NCI-H2107 treated with DMSO at 0.1 percent for 48 hours (cell line): ENCODE data around the gene SIK1.
"Not testable (repeated sequence)": the region's sequence is repeated elsewhere in the genome, so short reads cannot be mapped to it uniquely, and the experiment has no call there.

Experiments used
- DNase-seq: peaks from one replicate; lab custom pipeline; 2025; ENCODE audit not compliant: unreplicated experiment; lab: John Stamatoyannopoulos, UW

Gene SIK1

DNA sequence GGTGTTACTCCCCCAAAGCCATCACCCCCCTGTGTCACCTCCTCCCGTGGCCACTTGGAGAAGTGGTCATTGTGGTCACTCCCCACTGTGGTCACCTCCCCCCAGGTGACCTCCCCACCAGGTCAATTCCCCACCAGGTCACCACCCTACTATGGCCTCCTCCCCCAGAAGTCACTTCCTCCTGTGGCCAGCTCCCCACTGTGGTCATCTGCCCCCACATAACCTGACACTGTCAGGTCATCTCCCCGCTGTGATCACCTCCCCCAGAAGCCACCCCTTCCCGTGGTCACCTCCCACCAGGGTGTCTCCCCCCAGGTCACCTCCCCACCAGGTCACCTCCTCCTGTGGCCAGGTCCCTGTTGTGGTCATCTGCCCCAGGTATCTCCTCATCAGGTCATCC, 28.9 kb downstream of the SIK1 start:
- DNase-seq = not testable (repeated sequence)

DNA sequence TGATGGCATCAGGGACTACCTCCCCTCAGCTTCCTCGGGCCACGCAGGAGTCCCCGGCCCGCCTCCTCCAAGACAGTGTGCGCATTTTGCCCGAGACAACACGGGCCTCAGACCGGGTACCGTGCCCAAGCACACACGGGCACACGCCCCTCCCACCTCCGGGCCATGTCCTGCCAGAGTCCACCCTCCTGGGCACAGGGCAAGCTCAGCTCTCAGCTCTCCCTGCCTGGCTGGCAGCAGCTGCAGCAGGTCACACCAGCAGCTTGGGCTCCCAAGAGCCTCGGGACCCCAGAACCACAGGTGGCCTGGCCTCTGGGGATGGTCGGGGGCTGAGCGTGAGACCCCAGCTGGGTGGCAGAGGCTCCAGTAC, 29.5 kb downstream of the SIK1 start:
- DNase-seq = not testable (repeated sequence)

DNA sequence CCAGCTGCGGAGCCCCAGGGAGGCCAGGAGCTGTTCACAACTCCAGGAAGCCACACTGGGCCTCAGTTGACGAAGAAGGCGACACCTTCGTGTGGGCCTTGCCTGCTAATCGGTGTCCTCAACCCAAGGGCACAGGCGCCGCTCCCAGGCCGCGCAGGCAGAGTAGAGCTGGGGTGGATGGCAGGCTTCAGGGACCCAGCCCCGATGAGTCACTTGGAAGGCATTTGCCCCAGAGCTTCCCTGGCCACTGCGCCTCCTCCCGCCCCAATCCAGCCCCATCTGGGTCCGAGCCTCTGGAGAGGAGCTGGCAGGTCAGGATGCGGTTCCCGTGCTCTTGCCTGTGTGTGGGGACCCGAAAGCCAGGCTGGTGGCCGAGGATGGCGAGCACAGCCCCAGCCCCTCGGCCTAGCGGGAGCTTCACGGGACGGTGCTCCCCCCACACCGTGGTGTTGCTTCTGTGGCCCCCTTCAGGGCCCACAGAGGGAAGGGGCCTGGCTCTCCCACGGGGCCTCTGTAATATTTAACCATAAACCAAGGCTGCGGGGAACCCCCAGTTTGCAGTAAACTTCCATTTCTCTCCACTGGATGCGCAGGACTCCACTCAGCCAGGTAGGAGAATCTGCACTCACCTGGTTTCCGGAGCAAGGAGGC, 30.0 kb downstream of the SIK1 start:
- DNase-seq = not testable (repeated sequence)

DNA sequence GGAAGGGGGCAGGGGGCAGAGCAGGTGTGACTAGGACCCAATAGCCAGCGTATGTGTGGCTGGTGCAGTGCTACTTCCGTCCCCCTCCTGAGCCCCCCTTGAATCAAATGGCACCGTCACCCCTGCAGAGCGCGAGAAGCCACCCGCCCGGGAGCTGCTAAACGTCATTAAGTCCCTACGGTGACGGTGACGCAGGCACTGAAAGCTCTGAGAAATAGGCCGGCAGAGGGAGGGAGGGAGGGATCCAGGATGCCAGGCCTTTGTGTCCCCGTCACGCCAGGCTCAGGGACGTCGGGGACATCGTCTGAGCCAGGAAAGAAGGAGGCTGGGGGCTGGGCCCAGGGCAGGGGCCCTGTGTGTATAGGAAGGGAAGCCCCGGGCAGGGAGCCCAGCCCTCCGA, 43.6 kb downstream of the SIK1 start:
- DNase-seq = not testable (repeated sequence)

DNA sequence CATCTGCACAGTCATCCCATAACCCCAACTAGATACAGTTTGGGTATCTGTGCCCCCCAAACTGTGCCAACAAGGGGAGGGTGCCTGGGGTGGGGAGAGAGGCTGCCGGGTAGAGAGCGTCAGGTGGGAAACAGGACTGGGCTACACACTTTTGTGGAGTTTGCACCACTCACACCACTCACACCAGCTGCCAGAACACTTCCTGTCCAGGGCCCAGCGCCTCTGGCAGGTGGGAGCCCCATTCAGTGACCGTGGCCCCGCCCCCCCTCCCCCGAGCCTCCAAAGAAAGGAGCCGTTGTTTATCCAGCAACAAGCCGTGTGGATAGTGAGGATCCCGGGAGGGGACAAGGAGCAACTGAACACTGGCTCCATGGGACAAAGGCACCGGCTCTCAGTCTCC, 44.0 kb downstream of the SIK1 start:
- not testable (repeated sequence) for DNase-seq

DNA sequence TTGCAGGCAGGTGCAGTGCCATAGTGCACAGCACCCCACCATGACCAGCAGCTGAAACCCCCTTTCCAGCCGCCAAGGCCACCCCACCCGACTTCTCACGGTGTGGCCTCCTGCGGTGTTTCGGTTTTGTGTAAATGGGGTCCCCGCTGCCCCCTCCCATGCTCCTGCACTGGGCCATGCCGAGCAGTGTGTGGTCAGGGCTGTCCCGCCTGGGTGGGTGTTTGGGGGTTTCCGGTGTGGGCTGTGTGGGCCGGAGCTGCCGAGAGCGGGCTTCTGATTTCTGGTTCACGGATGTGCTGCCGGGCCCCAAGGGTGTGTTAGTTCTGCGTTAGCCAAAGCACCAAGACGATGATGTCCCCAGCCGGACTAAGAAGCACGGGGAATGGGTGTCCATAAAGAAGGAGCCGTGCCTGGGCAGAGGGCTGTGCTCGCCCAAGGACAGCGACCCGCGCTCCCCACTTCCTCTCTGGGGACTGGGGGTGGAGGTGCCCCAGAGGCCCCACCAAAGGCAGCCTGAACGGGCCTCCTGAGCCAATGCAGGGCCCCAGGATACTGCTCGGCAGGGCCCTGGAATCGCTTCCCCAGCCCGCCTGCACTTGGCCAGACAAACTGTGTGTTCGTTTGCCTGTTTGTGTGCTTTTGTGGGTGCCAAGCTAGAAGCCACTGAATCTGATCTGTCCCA, 45.9 kb downstream of the SIK1 start:
- not testable (repeated sequence) for DNase-seq

DNA sequence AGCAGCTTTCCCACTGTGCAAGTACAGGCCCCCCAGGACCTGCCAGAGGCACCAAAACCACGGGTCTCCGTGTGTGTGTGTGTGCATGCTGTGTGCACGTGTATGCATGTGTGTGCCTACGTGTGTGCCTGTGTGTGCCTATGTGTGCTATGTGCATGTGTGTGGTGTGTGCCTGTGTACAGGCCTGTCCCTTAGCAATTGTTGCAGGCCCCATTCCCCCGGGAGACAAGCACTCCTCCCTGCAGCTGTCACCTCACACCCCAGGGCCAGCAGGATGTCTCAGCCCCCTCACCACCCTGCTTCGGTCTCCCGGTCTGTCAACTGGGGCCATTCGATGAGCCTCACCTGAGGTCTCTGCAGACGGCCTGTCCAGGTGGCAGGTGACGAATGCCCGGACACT, 46.6 kb downstream of the SIK1 start:
- not testable (repeated sequence) for DNase-seq

DNA sequence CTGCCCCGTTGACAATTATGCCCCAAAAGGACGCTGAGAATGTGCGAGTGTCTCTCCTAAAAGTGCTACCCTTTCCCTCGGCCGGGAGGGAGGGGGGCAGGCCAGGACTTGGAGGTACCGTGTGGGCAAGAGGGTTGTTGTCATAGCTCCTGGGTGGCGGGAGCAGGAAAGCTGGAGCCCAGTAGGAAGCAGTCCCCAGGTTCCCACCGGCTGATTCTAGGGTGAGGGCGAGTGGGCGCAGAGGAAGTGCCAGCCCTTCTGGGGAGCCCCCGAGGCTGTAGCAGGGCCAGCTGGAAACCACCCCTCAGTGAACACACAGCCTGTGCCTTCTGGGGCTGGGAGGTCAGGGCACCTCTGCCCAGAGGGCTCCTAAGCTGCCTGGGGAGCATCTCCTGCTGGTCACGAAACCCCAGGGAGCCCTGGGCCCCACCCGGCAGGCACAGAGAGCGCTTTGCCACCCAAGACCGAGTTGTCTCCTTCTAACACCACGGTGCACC, 47.3 kb downstream of the SIK1 start:
- not testable (repeated sequence) for DNase-seq

DNA sequence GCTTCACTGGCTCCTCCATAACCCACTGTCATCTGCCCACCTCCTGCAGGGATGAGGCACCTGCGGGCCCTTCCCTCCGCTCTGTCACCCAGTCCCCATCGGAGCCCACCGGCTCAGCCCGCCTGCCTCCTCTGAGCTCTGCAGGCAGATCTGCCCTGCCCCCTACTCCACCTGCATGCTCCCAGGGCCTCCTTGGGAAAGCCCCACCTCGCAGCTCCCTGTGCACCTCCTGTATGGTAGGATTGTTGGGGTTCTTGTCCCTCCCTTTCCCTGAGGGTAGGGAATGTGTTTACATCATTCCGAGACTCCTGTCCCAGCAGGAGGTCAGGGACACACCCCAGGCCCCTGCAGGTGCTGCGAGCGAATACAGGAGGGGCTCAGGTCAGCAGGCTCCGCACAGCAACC, 50.5 kb downstream of the SIK1 start:
- no peak for DNase-seq

DNA sequence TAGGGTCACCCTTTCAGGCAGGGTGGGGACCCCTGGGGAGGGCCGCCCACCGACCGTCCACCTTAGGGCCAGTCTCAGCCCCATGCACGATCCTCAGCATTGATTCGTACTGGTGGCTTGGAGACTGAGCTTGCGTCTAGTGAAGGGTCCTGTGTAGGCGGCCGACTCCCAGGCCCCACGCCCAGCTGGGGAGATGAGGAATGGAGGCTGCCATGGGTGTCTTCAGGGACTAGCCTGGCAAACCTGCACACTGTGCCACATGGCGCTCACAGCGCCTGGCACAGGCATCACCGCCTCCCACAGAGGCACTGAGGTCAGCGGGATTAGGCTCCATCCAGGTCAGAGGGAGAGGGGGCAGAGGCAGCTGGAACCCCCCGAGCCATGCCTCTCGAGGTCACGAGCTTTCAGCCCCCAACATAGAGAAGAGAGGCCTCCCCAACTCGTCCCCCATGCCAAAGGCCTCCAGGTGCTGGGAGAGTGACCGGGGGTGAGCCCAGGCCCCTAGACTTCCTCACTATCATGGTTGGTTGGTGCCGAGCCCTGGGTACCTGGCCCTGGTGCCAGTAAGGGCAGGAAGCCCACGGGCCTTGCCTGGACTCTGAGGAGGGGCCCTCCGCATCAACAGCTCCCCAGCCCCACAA, 51.0 kb downstream of the SIK1 start:
- no peak for DNase-seq

DNA sequence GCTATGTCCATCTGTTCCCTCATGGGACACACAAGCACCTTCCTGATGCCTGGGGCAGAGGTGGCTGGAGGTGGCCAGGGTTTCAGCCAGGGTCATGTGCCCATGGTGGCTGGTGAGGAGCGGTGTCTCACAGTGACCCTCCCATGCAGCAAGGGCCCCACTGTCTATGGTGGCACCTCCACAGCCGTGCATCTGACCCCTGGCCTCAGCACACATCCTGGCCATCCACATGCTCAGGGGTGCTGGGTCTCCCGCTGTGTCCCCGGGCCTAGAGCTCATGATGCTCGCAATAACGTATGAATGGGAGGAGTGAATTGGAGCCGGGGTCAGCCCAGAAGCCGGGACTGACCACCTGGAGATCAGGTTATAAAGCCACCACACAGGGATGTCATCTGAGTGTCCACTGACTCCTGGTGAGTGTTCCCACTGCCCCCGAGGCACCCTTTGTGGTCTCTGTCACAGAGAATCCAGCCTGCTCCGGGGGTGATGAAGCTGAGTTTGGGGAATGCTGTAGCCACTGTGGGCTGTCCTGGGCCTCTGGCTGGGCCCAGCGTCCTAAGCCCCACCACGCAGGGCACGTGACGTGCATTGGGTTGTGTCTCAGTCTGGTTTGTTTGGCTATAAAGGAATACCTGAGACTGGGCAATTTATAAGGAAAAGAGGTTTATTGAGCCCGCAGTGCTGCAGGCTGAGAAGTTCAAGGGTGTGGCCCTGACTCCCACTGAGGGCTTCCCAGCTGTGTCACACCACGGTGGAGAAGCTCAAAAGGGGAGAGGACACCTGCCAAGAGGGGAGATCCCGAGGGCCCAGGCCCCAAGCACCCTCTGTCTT, 51.7 kb downstream of the SIK1 start:
- no peak for DNase-seq

DNA sequence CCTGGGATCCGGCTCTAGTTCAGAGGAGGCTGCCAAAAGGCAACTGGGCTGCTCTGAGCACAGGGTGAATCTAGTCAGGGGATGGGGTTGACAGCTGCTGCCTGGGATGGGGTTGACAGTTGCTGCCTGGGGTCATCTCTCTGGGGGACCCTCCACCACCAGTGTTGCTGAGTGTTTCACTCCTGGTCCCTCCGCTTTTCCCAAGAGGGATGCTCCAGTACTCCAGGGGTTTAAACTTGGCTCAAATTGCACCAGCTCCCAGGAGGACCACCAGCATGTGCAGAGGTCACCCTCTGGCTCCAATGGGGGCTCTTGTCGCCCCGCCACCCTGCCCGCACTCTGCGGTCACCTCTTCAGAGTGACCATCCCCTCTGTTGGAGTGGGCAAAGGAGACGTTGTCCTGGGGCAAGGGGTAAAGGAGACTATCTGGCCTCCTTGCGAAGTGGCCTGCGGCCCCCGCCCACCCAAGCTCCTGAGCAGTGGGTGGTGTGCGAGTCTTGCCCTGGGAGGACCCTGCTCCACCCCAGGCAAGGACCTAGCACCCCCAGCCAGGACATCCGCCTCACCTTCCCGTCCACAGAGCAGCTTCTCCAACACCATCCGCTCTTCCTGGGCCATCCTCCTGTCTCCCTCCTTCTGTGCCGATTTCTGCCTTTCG, 52.6 kb downstream of the SIK1 start:
- DNase-seq = no peak

DNA sequence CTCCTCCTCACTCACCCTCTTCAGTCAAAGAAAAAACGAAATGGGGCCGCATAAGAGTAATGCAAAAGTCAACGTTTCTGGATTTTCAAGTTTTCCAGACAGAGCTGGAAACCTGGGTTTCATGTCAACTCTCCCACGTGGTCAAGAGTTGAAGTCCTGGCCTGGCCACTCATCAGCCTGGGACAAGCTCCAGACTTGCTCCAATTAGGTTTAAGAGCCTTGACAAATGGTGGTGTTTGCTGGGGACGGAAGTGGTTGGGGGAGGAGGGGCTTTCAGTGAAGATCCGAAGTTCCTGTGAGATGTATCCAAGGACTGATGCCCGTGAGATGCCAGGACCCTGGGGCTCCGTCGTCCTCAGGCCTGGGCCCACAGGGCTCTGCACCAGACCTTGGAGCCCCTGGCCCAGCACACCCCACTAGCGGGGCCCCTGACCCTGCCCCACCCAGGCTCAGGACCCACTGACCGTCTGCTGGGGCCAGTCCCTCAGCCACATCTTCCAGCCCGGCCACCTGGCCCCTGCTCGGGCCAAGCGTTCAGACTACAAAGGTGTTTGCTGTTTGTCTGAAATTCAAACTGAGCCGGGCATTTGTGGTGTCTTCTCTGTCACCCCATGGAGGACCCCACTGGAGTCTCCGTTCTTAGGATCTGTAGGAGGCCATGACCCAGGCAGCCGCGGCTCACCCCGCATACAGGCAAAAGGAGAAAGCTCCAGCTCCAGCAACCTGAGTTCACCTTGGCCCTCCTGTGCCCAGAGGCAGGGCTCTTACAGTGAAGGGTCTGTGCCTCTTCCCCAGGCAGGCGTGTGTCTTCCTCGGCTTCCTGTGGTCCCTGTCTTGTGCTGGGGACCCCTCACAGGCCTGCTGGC, 53.3 kb downstream of the SIK1 start:
- no peak for DNase-seq

DNA sequence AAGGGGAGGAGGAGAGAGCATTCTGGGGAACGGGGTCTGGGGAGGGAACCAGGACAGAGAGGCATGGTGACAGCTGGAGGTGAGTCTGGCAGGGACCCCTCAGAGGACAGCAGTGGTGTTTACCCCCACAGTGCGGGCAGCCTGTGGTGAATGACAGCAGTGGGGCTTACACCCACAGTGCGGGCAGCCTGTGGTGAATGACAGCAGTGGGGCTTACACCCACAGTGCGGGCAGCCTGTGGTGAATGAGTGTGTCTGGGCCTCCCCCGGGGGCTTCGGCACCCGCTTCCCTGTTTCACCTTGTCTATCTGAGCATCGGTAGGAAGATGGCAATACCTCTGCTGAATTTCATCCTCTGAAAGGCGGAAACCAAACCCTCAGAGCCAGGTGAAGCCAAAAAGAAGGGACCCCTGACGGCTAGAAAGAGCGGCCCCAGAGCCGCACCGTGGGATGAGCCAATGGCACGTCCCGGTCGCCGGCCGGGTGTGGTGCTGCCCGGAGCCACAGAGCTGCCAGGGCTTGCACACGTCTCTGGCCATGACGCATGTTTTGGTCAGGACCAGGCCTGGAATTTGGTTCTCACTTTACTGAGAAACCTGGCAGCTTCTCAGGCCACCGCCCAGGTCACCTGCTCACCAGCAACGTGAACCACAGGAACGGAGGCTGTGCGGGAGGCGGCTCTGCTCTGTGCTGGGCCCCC, 54.1 kb downstream of the SIK1 start:
- DNase-seq = no peak

DNA sequence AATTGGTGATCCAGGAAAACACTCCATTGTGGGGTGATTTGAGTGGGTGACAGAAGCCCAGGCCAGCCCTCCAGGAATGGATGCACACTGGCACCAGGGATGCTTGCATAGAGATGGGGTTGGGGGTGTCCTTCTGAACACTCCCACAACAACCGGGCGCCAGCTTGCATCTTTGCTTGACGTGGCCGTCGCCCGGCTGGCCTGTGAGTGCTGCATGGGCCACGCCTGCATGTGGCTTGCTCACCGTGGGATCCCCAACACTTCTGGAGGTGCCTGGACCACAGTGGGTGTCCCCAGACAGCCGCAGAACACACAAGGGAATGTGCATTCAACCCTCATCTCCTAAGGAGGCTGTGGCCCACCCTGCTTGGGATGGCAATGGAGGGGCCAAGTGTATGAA, 55.1 kb downstream of the SIK1 start:
- no peak for DNase-seq

DNA sequence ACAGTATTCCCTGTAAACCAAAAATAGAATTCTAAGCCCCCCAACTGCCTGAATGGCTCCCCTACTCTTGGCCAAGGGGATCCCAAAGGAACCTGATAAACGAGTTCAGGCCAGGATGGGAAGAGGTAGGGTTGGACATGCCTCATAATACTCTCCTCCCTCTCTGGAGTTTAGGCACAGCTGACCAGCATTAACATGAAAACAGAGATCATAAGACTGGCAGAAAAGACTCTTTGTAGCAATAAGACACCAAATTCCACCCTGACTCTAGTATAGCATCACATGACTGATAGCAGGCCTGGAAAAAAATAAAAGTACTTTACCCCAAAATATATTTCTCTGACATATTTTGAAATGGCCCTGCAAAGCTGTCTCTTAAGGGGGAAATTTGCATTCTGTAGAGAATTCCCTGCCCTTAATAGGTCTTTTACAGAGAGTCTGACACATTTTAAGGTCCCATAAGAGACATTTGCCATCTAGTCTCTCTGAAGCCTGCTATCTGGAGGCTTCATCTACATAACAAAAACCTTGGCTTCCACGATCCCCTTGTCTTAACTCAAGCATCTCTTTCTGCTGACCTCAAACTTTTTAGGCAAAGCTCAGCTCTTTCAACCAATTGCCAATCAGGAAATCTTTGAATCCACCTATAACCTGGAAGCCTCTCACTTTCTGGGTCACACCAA, 55.9 kb downstream of the SIK1 start:
- no peak for DNase-seq

DNA sequence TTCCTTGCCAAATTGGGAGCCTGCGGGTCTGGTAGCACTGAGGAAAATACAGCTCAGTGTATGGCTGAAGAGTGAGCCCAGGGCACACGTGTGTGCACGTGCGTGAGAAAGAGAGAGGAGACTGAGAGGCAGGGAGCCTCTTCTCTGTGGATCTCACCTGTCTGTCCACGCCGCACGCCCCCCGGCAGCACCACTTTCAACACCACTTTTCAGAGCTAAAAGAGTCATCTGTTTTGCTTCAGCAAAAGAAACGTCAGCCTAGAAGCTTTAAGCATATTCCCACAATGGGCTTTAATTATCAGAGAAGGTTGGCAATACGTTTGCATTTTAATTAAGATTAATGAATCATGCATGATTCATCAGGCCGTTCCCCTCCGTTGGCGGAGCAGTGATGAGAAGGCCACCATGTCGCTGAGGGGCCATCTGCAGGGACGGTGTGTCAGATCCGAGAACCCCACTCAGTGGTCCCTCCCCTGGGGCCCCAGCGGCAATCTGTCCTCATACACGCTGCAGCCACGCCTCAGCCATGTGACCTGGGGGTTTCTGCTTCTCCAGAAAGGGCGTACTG, 56.8 kb downstream of the SIK1 start:
- no peak for DNase-seq

DNA sequence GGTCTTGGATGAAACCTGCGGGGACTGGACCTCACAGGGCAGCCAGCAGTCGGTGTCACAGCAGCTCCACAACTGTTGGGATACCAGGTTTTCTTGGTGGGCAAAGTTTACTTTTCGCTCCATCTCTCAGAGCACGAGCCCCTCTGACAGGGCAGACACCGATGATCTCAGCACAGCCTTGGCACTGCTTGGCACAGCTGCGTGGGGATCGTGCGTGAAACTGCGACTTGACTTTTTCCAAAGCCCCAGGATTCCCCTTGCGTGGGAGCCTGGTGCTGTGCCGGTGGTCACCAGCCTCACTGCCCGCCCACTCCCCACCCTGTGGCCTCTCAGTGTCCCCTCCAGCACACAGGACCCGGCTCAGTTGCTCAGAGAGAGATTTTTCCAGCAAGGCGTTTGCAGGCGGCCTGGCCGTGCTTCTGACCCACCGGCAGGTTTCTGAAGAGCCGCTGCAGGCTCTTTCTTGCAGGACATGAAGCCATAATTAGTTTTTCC, 57.3 kb downstream of the SIK1 start:
- no peak for DNase-seq
